Stimulated activated CD8-positive, alpha-beta memory T cell treated with anti-CD3 and anti-CD28 coated beads, Interleukin-12 subunit alpha, Interleukin-12 subunit beta, amount 100 ng/mL, for 1 hour (primary cell): ENCODE results near the gene SPTBN1.

Source experiments
- DNase-seq: peaks from one replicate; pipeline ENCODE4 v3.0.0-alpha.2; 2020; ENCODE audit warnings: low read depth

The SPTBN1 gene

GRCh38 chr2:54613386-54613785 is 157.3 kb downstream of the SPTBN1 start:
- DNase-seq: no peak

DNA sequence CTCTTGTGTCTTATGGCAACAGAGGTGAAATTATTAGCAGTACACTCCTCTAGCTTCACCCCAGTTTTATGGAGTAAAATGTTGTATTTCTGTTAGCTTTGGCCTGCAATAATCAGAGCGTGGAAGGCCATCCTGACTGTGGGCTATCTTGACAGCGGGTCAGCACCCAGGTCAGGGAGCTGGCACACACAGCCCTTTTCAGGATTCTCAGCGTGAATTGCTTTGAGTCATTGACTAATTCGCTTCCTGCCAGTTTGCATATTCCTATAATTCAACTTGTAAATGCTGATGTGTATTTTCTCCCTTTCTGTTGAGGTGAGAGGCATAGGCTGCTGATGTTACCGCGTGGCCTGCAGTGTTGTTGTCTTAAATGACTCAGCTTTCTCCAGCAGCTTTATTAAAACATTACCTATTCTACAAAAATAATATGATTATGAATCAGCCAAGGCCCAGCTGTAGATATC is 157.7 kb downstream of the SPTBN1 start:
- DNase-seq: no peak

DNA sequence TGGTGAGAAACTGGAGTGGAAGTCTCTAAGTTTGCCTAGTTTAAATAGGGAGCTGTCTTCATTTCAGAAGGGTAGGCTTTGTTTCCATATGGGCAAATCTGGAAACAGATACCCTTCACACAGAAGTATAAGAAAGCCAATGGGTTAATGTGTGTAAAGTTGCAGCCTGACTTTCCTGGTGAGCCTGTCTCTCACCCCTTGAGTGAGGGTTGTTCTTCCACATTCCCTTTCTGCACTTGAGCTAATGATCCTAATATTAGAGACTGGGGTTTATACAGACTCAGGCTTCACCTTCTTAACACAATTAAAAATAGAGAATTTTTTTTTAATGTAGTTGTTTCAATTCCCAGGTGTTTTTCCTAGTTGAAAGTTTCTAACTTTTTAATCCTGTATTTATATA is 158.7 kb downstream of the SPTBN1 start:
- no peak for DNase-seq

DNA sequence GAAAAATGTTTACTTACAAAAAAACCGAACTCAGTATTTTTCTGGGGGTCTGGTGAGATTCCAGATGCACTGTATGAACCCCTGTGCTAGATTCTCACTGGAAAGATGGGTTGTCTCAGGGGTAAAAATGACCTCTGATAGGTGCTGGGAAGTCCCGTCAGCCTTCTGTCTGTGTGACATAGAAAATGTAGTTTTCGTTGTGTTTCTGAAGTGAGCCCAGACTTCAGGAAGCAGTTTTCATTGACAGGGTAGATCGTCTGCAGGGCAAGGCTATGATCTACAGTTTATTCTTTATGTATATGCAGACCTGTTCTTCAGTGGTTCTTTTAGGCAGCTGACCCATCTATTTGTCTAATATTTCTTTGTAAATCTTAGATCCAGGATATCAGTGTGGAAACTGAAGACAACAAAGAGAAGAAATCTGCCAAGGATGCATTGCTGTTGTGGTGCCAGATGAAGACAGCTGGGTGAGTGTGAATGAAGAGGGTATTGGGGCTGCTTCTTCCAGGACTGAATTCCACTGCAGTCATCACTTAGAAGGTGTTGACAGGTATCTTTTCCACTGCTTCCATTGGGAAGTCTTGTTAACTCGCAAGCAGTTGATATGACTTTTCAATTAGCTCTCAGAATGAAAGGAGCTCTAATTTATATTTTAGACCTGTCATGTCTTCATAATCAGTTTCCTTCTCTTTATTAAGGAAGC is 159.9 kb downstream of the SPTBN1 start:
- no peak for DNase-seq

GRCh38 chr2:54617409-54617808 is 161.3 kb downstream of the SPTBN1 start:
- no peak for DNase-seq

GRCh38 chr2:54618646-54619565 is 162.8 kb downstream of the SPTBN1 start:
- DNase-seq: no peak

DNA sequence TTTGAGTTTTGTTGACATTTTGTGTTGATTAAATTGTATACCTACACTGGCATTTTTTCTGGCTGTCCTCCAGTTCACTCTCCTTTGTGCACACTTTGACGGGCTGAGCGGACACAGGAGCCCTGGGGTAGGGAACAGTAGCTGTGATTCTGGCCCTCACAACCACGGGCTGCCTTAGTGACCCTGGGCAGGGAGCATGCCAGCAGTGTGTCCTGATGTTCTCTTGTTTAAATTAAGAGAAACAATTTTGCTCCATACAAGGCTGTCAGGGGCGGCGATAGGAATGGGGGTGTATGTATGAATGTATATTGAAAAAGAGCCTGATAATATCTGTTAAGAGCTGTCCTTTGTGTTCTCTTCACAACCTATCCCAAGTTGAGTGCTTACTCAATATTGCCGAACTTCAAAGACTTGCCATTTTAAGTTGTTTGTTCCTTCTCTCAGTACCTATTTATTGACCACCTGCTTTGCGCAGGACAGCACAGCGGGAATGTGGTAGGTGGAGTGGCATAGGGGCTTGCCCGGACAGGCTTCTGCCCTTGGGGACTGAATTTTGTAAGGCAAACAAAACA is 163.6 kb downstream of the SPTBN1 start:
- no peak for DNase-seq

DNA sequence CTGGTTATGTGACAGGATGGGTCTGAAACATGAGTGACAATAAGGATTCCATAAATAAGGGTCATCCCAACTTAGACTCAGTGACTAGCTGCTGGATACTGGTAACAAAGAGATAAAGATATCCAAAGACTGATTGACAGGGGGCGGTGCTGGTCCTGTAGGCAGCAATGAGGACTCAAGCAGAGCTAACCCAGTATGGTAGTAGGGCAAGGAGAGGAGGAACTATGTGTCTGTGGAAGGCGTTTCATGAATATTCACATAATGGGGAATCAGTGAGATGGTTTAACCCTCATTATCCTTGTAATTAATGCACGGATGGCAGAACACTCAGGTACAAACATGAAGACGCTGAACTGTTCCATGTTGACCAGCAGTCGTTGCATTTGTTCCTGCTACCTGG is 164.8 kb downstream of the SPTBN1 start:
- no peak for DNase-seq

- no peak for DNase-seq
These were observed 168.5 kb downstream of the SPTBN1 start for GRCh38 chr2:54624591-54625071.

DNA sequence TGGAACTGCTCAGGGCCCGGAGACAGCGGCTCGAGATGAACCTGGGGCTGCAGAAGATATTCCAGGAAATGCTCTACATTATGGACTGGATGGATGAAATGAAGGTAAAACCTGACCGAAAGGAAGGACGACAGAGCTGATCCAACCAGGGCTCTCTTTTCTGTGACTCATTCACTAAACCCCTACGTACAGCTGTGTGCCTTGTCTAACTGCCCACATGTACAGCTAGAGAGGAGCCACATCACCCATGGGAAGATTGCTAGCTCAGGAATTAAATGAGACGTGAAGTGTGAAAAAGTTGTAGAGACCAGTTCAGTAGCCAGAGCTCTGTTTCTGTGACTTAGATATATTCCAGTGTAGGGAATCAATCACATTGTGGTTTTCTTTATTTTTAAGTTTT is 170.0 kb downstream of the SPTBN1 start:
- no peak for DNase-seq

DNA sequence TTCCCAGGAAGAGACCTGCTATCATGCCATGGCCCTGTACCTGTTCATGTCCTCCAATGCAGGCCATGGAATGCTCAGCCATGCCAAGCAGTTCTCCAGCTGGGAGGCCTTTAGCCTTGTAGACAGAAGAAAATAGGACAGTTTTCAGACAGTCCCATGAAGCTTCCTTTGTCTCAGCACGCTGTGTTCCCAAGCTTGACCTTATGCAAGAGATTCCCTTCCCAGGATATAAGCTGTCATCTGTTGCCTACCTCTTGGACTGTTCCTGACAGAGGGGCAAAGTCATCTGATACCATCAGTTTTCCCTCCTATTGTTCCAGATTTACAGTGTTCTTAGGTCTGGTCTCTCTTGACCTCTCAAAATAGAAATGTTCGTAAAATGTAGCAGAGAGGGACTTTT is 170.8 kb downstream of the SPTBN1 start:
- DNase-seq: no peak

DNA sequence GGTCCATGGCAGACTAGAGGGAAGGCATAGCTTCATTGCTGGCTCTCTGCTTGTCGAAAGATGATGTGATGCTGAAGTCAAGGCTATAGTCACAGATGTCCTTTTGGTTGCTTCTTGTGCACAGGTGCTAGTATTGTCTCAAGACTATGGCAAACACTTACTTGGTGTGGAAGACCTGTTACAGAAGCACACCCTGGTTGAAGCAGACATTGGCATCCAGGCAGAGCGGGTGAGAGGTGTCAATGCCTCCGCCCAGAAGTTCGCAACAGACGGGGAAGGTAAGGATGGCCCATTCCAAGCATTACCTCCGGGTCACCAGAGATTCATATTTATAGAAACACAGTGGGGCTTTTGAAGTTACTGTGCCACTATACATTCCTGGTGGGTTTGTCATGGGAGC is 171.8 kb downstream of the SPTBN1 start:
- no peak for DNase-seq

DNA sequence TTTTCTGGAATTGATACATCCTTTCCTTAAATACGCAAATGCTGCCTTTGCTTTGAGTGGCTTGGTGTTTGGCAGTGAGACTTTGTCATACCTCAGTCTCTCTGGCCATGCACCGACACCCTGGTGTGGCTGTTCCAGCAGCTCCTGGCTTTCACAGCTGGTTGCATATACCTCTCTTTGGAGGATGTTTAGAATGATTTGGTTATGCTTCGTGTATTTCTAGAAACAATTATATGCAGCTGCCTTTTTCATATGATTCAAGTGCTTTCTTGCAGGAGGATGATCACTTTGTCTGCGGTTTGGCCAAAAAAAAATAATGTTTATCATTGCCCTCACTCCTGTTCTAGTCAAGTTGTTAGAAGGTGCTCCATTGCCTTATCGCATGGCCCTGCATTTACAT is 172.3 kb downstream of the SPTBN1 start:
- no peak for DNase-seq

GRCh38 chr2:54628957-54629356 is 172.8 kb downstream of the SPTBN1 start:
- DNase-seq: no peak

- DNase-seq: no peak
These were observed 173.3 kb downstream of the SPTBN1 start for GRCh38 chr2:54629390-54629789.

DNA sequence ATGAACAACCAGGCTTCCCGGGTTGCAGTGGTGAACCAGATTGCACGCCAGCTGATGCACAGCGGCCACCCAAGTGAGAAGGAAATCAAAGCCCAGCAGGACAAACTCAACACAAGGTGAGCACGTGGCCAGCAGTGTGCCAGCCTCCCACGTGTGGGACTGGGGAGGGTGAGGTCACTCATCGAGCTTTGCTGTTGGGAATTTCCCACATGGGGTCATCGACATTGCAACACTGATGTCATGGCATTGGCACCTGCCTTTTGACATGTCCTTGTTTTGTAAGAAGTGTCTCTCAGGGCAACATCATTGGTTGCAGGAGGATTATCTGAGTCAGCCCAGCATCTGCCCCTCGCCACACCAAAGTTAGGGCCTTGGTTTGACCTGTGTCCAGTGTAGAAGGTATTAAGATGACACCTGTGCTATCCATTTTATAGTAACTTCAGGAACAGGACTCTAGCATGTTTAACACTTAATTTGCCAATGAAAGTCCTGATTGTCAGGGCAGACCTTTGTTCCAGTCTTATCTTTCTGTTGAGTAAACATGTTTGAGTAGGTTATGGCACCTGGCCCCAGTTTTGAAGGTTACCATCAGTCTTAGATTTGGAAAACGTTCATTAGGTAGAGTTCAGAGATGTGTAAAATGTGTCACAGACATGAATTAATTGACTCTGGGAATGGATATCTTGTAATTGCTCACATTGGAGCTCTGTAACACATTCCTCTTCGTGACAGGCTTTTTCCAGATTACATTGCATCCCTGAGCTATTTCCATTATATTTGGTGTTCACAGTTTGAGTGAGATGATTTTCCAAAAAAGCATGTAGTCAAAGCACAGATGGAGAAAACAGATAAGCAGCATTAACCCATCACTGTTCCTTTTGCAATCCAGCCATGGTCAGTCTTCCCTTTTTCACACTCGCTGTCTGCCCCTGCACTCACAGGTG is 174.1 kb downstream of the SPTBN1 start:
- no peak for DNase-seq

- no peak for DNase-seq
These were observed 174.9 kb downstream of the SPTBN1 start for GRCh38 chr2:54630858-54631497.

- no peak for DNase-seq
These were observed 175.6 kb downstream of the SPTBN1 start for GRCh38 chr2:54631755-54632154.

DNA sequence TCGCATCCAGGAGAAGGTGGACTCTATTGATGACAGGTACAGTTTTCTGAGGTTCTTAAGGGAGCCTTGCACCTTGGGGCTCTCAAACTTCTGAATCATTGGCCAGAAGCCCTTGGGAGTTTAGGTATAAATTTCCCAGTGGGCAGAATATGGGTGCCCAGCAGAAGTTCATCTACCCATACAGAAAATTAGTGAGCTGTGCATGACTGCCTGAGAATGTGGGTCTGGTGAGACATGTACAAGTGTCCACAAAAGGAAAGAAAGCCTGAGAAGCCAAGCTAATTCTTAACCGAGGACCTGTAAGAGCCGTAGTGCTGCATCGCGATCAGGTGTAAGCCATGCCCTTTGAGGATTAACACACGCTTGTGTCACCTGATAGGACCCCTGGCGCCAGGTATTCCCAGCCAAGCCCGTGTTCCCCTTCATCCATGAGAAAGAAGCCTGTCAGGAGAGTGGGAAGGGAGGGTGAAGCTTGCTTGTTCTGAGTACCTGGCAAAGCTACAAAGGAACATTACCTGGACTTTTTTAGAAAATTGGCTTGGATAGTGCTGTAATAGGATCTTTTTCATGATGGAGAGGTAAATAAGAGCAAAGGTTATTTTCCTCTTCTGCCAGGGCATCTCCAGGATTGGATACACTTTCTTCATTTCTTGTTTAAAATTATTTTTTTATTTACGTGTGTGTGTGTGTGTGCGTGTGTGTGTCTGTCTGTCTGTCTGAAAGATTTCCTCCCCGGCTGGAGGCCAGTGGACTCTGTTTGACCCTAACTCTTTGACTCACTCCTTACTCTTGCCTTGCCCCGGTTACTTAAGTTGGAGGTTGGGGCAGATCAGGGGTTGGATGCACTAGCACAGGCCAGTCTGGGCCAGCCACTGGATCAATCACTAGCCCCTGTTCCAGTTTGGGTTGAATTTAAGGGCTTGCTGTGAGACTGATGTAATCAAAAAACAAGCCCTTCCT is 176.9 kb downstream of the SPTBN1 start:
- DNase-seq: no peak

DNA sequence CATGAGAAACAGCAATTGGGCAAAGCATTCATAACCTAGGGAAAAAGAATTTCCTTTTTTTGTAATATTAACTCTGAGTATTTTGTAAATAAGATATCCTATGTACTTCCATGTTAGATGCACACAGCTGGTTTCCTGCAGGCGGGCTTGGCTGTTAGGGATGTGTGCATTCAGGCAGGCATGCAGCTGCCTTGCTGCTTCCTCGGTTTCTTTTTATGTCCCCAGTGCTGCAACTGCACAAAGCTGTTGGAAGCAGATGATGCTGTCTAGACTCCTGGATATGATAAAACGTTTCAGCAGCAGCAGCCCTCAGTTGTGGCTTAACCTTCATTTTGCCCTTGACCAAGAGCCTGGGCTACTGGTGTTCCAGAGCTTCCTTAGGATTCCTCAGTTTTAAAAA is 177.9 kb downstream of the SPTBN1 start:
- no peak for DNase-seq
